GM18508 (cell line): ENCODE data around the gene SCG3.

Experiments
- ATAC-seq: cut with Tn5 transposase; IDR thresholded peaks from one replicate; pipeline ENCODE4 v1.9.1; 2021; ENCODE audit warnings: moderate number of reproducible peaks; ENCODE audit not compliant: insufficient read depth, unreplicated experiment

Gene SCG3

GRCh38 chr15:51752888-51753287, 71.6 kb downstream of the SCG3 start:
- no peak for ATAC-seq

GRCh38 chr15:51754267-51754666, 73.0 kb downstream of the SCG3 start:
- ATAC-seq = no peak

DNA sequence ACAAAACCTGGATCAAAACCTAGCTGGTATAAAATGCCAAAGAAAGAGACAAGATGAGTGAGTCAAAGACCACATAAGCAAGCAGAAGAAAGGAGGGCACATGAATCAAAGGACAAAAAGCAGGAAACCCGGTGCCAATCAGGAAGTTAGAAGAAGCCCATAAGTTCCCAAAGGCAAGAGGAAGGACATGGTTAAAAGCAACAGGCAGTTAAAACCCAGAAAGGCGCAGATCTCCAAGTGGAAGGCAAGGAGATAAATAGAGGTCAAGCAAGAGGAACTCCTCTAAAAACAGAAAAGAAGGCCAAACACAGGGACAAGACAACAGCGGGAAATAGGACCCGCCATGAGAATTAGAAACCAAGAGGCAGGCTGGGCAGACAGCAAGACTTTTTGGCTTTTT, 74.5 kb downstream of the SCG3 start:
- no peak for ATAC-seq

- no peak for ATAC-seq
Measured at GRCh38 chr15:51756482-51756881, 75.2 kb downstream of the SCG3 start.

- ATAC-seq = no peak
Measured at GRCh38 chr15:51757450-51757849, 76.1 kb downstream of the SCG3 start.

DNA sequence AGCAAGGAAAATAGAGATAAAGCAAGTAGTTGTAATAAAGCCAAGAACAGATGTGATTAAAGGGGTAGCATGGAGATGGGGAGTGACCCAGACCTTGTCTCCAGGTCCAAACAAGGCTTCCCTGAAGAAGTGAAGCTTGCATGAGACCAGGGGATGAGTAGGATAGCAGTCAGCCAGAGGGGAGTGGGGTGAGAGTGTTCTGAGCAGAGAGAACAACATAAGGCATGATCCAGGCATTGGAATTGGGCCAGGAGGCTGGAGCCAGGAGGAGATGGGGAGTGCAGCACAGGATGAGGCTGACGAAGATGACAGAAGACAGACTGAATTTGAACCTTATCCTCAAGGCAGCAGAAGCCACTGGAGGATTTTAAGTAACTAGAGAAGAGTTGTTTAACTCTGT, 77.3 kb downstream of the SCG3 start:
- no peak for ATAC-seq

DNA sequence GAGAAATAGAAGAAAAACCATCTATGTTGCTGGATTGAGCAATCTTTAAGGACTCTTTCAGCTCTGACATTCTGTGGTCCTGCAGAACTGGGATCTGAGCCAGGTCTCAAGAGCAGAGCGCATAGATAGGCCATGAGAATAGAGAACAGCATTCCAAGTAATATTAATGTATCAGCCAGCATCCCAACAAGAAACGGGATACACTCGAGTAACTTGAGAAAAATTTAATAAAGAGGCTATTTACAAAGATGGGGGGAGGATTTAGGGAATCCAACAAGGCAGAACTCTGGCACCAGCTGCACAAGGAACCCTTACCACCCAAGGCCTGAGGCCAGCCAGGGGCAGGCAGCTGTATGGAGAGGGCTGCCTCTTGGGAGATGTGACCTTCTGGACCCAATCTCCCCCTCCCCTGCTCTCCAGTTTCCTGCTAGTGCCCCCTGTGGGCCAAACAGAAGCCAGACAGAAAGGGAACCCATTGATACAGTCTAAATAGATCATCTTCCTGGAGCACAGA, 78.3 kb downstream of the SCG3 start:
- no peak for ATAC-seq

DNA sequence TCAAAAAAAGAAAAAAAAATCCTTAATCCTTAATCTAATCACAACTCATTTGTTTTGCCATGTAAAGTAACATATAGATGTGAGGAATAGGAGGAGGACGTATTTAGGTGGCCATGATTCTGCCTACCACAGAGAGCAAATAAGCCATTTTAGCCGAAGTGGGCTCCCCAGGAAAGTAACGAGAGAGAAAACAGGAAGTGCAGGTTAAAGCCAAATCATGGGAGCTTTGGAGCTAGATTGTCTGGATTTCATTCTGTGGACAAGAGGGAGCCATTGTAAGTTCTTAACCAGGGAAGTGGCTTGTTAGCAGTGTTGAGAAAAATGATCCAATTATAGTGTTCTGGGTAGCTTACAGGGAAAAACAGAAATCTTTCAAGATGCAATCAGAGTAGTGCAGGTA, 79.5 kb downstream of the SCG3 start:
- ATAC-seq = no peak

DNA sequence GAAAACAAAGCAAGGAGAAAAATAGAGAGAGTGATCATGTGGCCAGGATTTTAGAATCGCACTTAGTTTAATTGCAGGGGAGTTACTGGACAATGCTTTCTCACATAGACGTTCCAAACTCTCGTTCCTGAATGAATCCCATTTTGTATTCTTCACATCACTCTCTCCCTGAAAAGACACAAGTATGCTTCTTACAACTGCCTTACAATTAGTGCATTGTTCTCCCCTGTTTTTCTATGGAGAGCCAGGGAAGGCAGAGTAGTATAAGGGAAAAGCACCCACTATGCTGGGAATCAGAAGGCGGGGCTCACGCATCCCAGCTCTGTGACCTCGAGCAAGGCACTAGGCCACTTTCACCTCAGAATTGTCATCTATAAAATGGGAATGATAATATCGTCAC, 84.4 kb downstream of the SCG3 start:
- no peak for ATAC-seq

DNA sequence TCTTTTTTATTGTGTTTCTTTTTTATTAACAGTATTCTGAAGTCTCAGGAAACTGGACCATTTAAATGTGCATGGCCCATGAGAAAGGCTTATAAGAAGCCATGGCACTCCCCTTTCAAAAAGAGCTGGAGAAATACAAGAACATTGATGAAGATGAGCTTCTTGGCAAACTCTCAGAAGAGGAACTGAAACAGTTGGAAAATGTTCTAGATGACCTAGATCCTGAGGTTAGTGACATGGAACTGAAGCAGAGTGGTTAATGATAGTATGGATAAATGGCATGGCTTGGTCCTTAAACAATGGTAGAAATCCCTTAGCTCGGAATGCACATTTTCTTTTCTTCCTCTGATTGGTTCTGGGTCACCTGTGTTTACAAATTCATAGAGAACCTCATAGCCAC, 85.0 kb downstream of the SCG3 start:
- ATAC-seq = no peak

GRCh38 chr15:51768018-51768417, 86.7 kb downstream of the SCG3 start:
- ATAC-seq = no peak
